Ovary (tissue), 3 donors: ENCODE data around the gene PDXDC1.
"Not testable (repeated sequence)": the region's sequence is repeated elsewhere in the genome, so short reads cannot be mapped to it uniquely, and the experiment has no call there.

ENCODE experiments used
- CTCF ChIP-seq, 3 donors: fragments of 450-650 bp in 2 of 3; fragments of 200-600 bp in 1 of 3; IDR thresholded peaks; one replicate each; pipeline versions ENCODE4 v1.5.1 to v1.8.0; 2016 to 2022; ENCODE audit warnings: antibody characterized with exemption in 3 of 3, mild to moderate bottlenecking in 1 of 3
- EP300 ChIP-seq: sonication (generic); formaldehyde crosslinking; IDR thresholded peaks from one replicate; pipeline ENCODE4 v1.6.1; 2017; ENCODE audit warnings: antibody characterized with exemption
- POLR2A ChIP-seq: fragments of 450-650 bp; IDR thresholded peaks from one replicate; pipeline ENCODE4 v1.6.1; 2017; ENCODE audit warnings: antibody characterized with exemption, mild to moderate bottlenecking, moderate library complexity
- donor health status: DM: no; HTN: no; CAD: no.

- not testable (repeated sequence) for TF ChIP-seq POLR2A; CTCF (IDR thresholded peaks at IDR 0.05); EP300
These were observed 13.3 kb downstream of the PDXDC1 start for GRCh38 chr16:14988092-14988491.
